HG02943 (cell line): Measurements from ENCODE around the gene EVA1A.

Experiments
- ATAC-seq: cut with Tn5 transposase; IDR thresholded peaks from one replicate; pipeline ENCODE4 v1.9.1; 2021; ENCODE audit warnings: mild to moderate bottlenecking, low read depth, moderate library complexity; ENCODE audit not compliant: unreplicated experiment

Gene EVA1A

GRCh38 chr2:75521225-75521872, 39.4 kb downstream of the EVA1A start:
- ATAC-seq = no peak

GRCh38 chr2:75519843-75520242, 40.9 kb downstream of the EVA1A start:
- ATAC-seq = no peak

- no peak for ATAC-seq
These were observed 41.9 kb downstream of the EVA1A start for GRCh38 chr2:75518638-75519465.

- ATAC-seq = no peak
These were observed 43.0 kb downstream of the EVA1A start for GRCh38 chr2:75517547-75518230.

- no peak for ATAC-seq
These were observed 44.1 kb downstream of the EVA1A start for GRCh38 chr2:75516378-75517360.

GRCh38 chr2:75515584-75516368, 45.0 kb downstream of the EVA1A start:
- no peak for ATAC-seq

GRCh38 chr2:75513616-75514170, 47.0 kb downstream of the EVA1A start:
- no peak for ATAC-seq

- no peak for ATAC-seq
These were observed 48.1 kb downstream of the EVA1A start for GRCh38 chr2:75512455-75513212.

GRCh38 chr2:75506101-75506697, 54.5 kb downstream of the EVA1A start:
- ATAC-seq = no peak

- no peak for ATAC-seq
These were observed 55.7 kb downstream of the EVA1A start for GRCh38 chr2:75505012-75505411.

- no peak for ATAC-seq
These were observed 57.6 kb downstream of the EVA1A start for GRCh38 chr2:75503048-75503607.

GRCh38 chr2:75500633-75501032, 60.1 kb downstream of the EVA1A start:
- no peak for ATAC-seq

GRCh38 chr2:75499534-75499933, 61.2 kb downstream of the EVA1A start:
- no peak for ATAC-seq

- no peak for ATAC-seq
These were observed 61.8 kb downstream of the EVA1A start for GRCh38 chr2:75498907-75499306.

GRCh38 chr2:75497256-75497655, 63.5 kb downstream of the EVA1A start:
- no peak for ATAC-seq

- ATAC-seq = no peak
These were observed 64.9 kb downstream of the EVA1A start for GRCh38 chr2:75495862-75496261.

GRCh38 chr2:75494137-75494769, 66.5 kb downstream of the EVA1A start:
- ATAC-seq = no peak
